ENCODE results near the gene NEBL. TPM values are rescaled to one million over a fixed set of nuclear protein-coding genes. Genes with fewer than 3 reads are reported as not detected.

The NEBL gene
- total and polyA plus RNA-seq, 2 of the 4 experiments (the other 2 are of a cell fraction) = under 0.01 TPM

DNA sequence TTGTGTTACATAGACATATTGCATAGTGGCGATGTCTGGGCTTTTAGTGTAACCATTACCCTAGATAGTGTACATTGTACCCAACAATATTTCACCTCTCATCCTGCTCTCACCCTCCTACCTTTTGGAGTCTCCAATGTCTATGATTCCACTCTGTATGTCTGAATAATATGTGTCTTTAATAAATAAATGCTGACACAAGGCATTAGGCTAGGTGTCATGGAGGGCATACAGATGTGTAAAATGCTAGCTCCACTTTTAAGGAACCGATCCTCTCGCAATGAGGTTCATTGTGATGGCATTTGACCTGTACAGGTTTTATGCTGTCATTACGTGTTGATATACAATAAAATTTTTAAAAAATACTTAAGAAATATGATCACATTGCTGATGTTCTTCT, 74.3 kb downstream of the NEBL start:
- CTCF ChIA-PET = no interaction called here
- intact Hi-C loops (cut with micrococcal nuclease) = no loop called here

More for the DNA sequence above, 74.3 kb downstream of the NEBL start:
- no peak overlapping the region for H3K4me2 ChIP-seq (ENCODE audit: low read depth, low read length)
- no peak overlapping the region for H2BK20ac ChIP-seq (ENCODE audit: low read depth, low read length)
- no peak overlapping the region for H3K14ac ChIP-seq (replicated peaks; ENCODE audit: low read depth, low read length)
- no peak for ATAC-seq (ENCODE audit: low read depth)
- H3K18ac ChIP-seq (ENCODE audit: low read depth, low read length) = no peak overlapping the region
- no peak overlapping the region for H2BK5ac ChIP-seq (ENCODE audit: low read depth, low read length, poor library complexity, severe bottlenecking)
- no peak overlapping the region for H2BK15ac ChIP-seq (ENCODE audit: low read depth, low read length)
- in situ Hi-C loops (cut with MboI; ENCODE audit: low sequenced_read_pairs) = no loop called here
- no peaks in the 10 kb centered on the region for H3K9me1 ChIP-seq (ENCODE audit: insufficient read depth, low read length)
- DNase-seq = no peak
- H3K4me3 ChIP-seq (ENCODE audit: insufficient read depth, low read depth, low read length) = no peak overlapping the region
- H3K27me3 ChIP-seq (ENCODE audit: control insufficient read depth, insufficient read depth, low read length) = no peaks in the 10 kb centered on the region
- H3K79me1 ChIP-seq (ENCODE audit: low read depth in 1 of 2, low read length in 2 of 2) = no peaks in the 10 kb centered on the region
- H3K4ac ChIP-seq (ENCODE audit: low read depth, low read length) = no peak overlapping the region
- dilution Hi-C loops (cut with HindIII; ENCODE audit: low sequenced_read_pairs, unreplicated experiment) = no loop called here
- H3K4me1 ChIP-seq (ENCODE audit: control insufficient read depth, insufficient read depth, low read length) = no peaks in the 10 kb centered on the region
- H2AFZ ChIP-seq (replicated peaks; ENCODE audit: low read length, poor library complexity) = no peak overlapping the region
- WGBS, 2 experiments (ENCODE audit: extremely low coverage in 2 of 2, insufficient read length in 1 of 2) = no CpG with 5 or more reads among the region's 4 CpGs
- no peak overlapping the region for H4K91ac ChIP-seq (ENCODE audit: insufficient read depth, low read depth, low read length)
- TF ChIP-seq MAFK (IDR thresholded peaks at IDR 0.05; ENCODE audit: low read depth, low read length) = peak; percentile 26; the same call in 1 of the 2 replicates
- TF ChIP-seq RCOR1 (IDR thresholded peaks at IDR 0.05; ENCODE audit: insufficient replicate concordance, low read length) = no peak
- TF ChIP-seq CEBPB (IDR thresholded peaks at IDR 0.05; ENCODE audit: low read depth, low read length) = no peak
- no peak for TF ChIP-seq RFX5 (IDR thresholded peaks at IDR 0.05; ENCODE audit: low read depth, low read length)
- TF ChIP-seq SMC3 (IDR thresholded peaks at IDR 0.05; ENCODE audit: low read depth, low read length) = no peak
- no peak overlapping the region for H2AK9ac ChIP-seq (replicated peaks; ENCODE audit: low read depth, low read length, poor library complexity)
- H3K9me3 ChIP-seq (ENCODE audit: control insufficient read depth, insufficient read depth, low read length) = 0 out of 2 replicates have a peak, but pooled peaks cover 2% of the 10 kb centered on the region
- H3K36me3 ChIP-seq (ENCODE audit: control insufficient read depth, insufficient read depth, low read length) = no peaks in the 10 kb centered on the region
- H4K20me1 ChIP-seq (ENCODE audit: insufficient read depth, low read length) = no peaks in the 10 kb centered on the region
- no peak overlapping the region for H3K9ac ChIP-seq (ENCODE audit: low read depth, low read length)
- BruUV-seq (replicated peaks) = no TSS peak
- H4K8ac ChIP-seq (ENCODE audit: low read depth in 2 of 2, low read length in 2 of 2) = no peak overlapping the region
- POLR2A ChIA-PET (ENCODE audit: unreplicated experiment) = no interaction called here
- no peak overlapping the region for H4K5ac ChIP-seq (ENCODE audit: low read depth, low read length)
- no peak overlapping the region for H3K27ac ChIP-seq (ENCODE audit: insufficient read depth, low read length)
- H3K56ac ChIP-seq (ENCODE audit: extremely low read depth, insufficient read depth, low read length) = no peak overlapping the region
- no peak overlapping the region for H3K23ac ChIP-seq (ENCODE audit: low read depth, low read length)
- H2BK120ac ChIP-seq (ENCODE audit: low read depth, low read length) = no peak overlapping the region
- H2AK5ac ChIP-seq (ENCODE audit: low read depth, low read length) = no peak overlapping the region

Data from IMR-90 (cell line).